HFF-Myc (cell line): ENCODE measurements around the gene HIGD1A.
A peak's percentile ranks its signal among the peaks of the same experiment; 100 is the strongest.

Experiments used
- DNase-seq: peaks from one replicate; pipeline ENCODE4 v3.0.0-alpha.2; 2011; ENCODE audit warnings: low read depth; ENCODE audit errors: extremely low read depth
- H3K4me3 ChIP-seq: replicated peaks from 2 replicates; pipeline ENCODE4 v1.5.1; 2011; ENCODE audit warnings: low read depth, mild to moderate bottlenecking, control low read depth, low read length
- CTCF ChIP-seq: IDR thresholded peaks from 2 replicates; pipeline ENCODE4 v1.5.1; 2012; ENCODE audit warnings: mild to moderate bottlenecking, low read depth, low read length, control low read depth; ENCODE audit errors: missing control alignments

HIGD1A gene

DNA sequence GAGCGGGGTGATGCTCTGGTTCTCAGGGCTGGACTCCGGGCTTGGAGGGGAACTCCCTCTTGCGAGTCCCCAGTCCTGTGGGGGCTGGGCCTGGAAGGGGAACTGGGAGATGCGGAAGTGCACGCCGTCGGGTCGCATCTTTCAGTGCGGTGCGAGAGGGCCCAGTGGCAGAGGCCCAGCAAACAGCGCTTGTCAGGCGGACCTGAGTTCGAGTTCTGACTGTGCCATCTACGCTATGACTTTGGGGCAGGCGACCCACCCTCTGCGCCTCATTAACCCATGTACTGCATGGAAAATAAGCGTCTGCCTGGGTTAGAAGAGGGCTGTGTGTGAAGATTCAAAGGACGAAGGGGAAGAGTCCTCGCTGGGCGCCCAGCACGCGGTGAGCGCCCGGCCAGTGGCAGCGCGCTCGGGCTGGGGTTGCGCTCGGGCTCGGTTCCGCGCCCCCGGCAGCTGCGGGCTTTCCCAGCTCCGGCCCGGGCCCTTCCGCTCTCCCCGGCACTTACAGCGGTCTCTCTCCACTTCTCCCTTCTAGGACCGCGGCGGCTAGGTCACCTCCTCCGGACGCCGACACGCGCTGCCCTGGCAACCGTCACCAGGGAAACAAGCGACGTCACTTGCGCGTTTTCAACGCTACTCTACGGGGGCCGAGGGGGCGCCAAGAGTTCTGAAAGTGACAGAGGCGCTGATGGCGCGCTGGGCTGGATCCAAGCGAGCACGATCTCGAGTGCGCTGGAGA lies 31.5 kb downstream of the HIGD1A start, which contains the start of gene CCDC13:
Gene CCDC13, minus strand, starts transcription at position 584 of the 739 bp plus-strand sequence. CDS start 14,908 bp downstream, outside the sequence.
- no peak for TF ChIP-seq CTCF
- DNase-seq = peak; percentile 66
- peak within 1 kb of the TSS; percentile 48 for H3K4me3 ChIP-seq

DNA sequence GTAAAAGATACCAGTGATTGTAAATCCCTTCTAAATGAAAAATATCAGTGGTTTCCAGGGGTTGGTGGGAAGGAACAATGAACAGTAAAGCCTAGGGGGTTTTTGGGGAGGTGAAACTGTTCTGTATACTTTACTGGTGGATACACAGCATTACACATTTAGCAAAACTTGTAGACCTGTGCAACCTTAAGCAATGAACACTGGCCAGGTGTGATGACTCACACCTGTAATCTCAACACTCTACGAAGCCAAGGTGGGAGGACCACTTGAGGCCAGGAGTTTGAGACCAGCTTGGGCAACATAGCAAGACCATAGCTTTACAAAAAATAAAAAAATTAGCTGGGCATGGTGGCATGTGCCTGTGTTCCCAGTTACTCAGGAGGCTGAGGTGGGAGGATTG lies 33.0 kb downstream of the HIGD1A start:
- no peak for DNase-seq
- TF ChIP-seq CTCF = no peak
- no peak overlapping the region for H3K4me3 ChIP-seq

DNA sequence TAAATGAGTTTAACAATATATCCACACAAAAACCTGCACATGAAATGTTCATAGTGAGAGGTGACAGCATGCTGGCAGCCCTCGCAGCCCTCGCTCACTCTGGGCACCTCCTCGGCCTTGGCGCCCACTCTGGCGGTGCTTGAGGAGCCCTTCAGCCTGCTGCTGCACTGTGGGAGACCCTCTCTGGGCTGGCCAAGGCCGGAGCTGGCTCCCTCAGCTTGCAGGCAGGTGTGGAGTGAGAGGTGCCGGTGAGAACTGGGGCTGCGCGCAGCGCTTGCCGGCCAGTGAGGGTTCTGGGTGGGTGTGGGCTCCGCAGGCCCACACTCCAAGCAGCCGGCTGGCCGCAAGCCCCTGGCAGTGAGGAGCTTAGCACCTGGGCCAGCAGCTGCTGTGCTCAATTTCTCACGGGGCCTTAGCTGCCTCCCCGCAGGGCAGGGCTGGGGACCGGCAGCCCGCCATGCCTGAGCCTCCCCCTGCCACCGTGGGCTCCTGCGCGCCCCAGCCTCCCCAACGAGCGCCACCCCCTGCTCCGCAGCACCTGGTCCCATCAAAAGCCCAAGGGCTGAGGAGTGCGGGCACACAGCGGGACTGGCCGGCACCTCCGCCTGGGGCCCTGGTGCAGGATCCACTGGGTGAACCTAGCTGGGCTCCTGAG lies 34.7 kb downstream of the HIGD1A start:
- DNase-seq = no peak
- no peak overlapping the region for H3K4me3 ChIP-seq
- no peak for TF ChIP-seq CTCF

- H3K4me3 ChIP-seq = no peak overlapping the region
- TF ChIP-seq CTCF = no peak
- no peak for DNase-seq
These were observed 39.6 kb downstream of the HIGD1A start for GRCh38 chr3:42764561-42765295.

- no peak for DNase-seq
- TF ChIP-seq CTCF = no peak
- no peak overlapping the region for H3K4me3 ChIP-seq
These were observed 40.2 kb downstream of the HIGD1A start for GRCh38 chr3:42764115-42764514.

DNA sequence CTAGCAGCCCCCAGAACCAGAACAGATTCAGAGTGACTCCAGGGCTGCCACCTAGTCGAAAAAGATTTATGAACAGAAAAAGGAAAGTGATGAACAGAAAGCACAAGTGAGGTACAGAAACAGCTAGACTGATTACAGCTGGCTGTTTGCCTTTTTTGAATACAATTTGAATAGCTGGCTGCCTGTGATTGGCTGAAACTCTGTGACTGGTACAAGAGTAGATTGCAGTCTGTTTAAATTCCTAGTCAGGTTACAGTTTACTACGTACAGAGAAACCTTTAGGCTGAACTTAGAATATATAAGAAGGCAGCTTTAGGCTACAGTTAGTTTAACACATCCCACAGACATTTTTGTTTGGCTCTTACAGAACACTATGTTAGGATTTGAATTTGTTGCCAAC lies 41.3 kb downstream of the HIGD1A start:
- DNase-seq = no peak
- H3K4me3 ChIP-seq = no peak overlapping the region
- TF ChIP-seq CTCF = no peak
